Stimulated activated CD8-positive, alpha-beta memory T cell treated with anti-CD3 and anti-CD28 coated beads, Interleukin-7, amount 100 ng/mL, for 24 hours (primary cell): ENCODE data around the gene PAM.

Source experiments
- DNase-seq: peaks from one replicate; pipeline ENCODE4 v3.0.0-alpha.2; 2020; ENCODE audit warnings: low read depth

The PAM gene

GRCh38 chr5:102863058-102863457, 108.0 kb downstream of the PAM start:
- DNase-seq: no peak

DNA sequence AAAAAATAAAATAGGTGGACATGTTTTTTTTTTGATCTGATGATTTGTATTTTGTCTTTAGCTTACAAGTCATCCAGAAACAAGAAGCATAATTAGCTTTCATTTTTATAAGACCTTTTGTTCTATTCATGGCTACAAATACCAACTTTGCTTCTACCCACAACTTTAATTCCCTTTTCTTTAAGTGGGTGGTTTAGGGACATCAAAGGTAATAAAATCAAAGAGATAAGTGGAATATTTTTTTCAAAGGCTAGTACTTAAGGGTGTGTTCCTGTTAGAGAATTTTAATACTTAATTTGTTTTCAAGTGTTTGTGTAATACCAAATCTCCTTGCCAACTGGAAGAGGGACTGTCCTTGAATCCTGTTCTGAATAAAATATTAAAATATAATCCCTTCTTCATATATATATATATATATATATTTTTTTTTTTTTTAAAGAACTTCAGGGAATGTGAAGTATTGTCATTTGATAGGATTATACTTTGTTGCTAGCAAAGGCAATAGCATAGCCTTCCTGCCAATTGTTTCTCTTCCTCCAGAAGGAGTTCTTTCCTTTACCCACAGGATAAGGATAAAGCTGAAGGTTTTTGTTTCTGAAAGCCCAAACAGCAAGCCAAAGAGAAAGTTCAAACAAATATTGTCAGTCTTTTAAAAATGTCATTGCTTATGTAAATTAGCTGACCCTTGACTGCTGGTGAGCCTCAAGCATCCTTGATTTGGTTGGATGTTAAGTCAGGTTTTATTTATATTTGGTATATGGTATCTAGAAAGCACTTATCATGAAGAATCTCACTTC, 108.9 kb downstream of the PAM start:
- DNase-seq: no peak

DNA sequence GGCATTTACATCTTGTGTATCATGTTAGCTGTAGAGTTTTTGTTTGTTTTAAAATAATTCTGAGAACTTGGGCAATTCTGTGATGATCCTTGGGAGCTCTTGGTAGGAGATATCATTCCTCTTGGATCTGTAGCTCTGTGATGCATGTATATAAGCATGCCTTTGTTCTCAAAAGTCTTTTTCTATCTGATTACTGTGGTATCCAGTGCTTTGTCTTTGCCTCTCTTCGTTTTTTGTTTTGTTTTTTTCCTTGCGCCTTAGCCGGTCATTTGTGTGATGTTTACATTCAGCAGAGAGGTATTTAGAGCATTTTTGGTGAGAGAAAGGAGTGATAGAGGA, 110.0 kb downstream of the PAM start:
- DNase-seq: no peak

DNA sequence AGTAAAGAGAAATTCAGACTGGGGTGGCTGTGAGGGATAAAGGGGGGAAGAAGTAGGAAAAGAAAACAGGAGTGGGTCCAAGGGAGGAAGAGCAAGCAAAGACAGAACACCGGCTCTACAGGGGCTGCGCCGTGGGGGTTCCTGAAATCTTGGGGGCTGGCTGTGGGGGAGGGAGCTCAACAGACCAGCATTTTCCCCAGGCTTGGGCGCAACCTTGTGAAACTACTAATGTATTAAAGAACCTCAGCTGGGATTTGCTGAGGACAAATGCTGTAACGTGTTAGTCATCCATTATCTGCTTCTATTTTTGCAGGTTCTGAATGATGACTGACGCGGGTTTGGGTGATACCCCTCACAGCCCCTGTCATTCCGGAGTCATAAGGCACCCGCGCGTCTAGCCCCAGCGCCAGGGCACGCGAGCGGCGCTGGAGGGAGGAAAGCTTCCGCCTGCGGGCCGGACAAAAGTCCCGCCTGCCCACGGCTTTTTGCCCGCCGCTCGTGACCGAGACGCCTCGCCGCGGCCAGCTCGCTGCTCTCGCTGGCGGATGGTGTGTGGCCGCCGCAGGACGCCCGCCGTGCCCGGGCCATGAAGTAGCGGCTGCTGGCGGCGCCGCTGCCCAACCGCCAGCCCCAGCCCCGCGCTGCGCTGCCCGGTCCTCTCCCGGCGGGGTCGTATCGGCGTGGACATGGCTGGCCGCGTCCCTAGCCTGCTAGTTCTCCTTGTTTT, 110.6 kb downstream of the PAM start:
- DNase-seq: peak; percentile 20

GRCh38 chr5:102866237-102866600, 111.1 kb downstream of the PAM start:
- no peak for DNase-seq

DNA sequence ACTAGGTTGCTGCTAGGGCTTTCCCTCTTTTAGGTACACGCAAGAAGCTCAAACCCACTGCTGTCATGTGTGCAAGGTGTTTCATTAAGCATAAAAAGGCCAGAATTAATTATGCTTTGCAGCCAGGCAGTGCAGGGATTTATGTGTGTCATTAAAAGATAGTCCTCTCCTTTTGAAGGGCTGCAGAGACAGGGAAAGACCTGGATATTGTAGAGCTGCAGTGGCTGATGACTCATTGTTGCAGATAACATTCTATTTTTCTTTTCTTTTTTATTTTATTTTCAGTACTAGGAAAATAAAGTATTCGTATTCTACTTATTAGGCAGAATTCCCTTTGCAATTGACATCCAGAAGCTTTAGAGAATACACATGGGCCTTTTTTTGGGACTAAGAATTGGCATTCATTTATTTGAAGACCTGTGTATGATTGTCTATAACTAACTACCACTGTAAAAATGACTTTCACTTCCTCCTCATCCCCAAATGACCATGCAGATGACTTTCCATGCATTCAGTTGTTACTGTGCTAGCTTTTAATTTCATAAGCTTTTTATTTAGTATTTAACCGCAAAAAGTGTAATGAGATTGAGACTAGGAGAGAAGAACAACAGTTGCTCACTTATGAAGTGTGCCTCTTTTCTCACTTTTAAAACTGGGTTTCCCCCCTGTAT, 113.0 kb downstream of the PAM start:
- no peak for DNase-seq

- DNase-seq: no peak
Measured at GRCh38 chr5:102869230-102869629, 114.1 kb downstream of the PAM start.

DNA sequence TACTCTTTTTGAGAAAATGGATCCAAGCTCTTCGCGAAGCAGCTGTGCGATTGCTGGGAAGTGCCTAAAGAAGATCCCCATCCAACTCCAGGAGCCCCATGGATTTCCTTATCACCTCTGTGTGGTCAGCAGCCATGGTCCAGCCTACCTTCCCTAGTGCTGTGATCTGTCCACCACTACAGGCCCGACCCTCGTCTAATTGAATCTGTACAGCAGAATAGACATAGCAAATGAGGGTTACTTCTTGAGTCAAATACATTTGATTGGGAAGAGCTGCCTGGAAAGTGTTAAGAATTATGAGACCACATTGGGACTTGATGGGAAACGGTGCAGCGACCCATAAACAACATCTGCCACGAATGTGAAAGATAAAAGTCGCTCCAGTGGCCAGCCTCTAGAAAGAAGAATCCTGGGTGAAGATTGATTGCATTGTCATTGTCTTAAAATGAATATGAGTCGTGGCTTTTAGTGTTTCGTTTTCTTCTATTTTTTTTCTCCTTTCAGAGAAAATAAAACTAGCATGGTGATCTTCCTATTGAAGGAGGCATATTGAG, 118.4 kb downstream of the PAM start:
- DNase-seq: no peak

DNA sequence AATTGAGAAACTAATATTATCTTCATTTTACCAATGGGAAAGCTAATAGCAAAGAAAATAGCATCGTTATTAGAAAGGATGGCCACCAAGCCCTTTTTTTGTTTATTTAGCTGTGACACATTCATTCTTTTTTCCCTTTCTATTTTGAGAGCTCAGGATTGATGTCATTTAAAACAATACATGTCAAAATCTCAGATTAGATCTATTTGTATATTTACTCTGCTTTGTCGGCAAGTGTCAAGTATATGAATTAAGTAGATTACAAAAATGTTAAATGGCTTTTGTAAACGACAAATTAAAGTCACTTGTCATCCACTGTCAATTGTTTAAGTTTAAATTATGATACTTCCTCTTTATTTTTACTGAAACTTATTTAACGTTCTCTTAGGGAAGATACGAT, 118.9 kb downstream of the PAM start:
- DNase-seq: no peak

GRCh38 chr5:102875721-102876123, 120.6 kb downstream of the PAM start:
- DNase-seq: no peak

GRCh38 chr5:102876610-102877009, 121.5 kb downstream of the PAM start:
- no peak for DNase-seq

DNA sequence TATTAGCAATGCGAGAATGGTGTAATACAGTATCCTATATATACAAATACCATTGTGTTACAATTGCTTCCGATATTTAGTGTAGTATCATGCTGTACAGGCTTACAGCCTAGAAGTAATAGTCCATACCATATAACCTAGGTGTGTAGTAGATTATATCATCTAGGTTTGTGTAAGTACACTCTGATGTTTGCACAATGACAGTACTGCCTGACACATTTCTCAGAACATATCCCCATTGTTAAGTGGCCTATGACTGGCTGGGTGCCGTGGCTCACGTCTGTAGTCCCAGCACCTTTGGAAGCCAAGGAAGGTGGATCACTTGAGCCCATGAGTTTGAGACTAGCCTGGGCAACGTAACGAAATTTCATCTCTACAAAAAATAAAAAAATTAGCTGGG, 124.6 kb downstream of the PAM start:
- DNase-seq: no peak

GRCh38 chr5:102886586-102886985, 131.5 kb downstream of the PAM start:
- no peak for DNase-seq

GRCh38 chr5:102888483-102888882, 133.4 kb downstream of the PAM start:
- DNase-seq: no peak

GRCh38 chr5:102889033-102889432, 133.9 kb downstream of the PAM start:
- DNase-seq: no peak

DNA sequence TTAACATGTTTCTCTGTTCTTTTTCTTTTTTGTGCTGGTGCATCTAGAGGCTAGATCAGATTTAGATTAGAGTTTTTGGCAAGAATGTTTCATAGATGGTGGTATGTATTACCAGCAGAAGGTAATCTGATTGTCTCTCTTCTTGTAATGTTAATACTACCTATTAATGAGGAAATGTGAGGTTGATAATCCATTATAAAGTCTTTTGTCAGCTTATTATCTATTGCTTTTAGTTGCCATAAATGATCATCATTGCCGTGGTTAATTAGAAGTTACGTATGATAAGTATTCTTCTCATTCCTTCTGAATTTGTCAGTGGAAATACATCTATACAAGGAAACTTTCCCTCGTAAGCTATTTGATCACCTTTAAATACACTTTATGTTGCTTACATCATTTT, 135.0 kb downstream of the PAM start:
- no peak for DNase-seq

DNA sequence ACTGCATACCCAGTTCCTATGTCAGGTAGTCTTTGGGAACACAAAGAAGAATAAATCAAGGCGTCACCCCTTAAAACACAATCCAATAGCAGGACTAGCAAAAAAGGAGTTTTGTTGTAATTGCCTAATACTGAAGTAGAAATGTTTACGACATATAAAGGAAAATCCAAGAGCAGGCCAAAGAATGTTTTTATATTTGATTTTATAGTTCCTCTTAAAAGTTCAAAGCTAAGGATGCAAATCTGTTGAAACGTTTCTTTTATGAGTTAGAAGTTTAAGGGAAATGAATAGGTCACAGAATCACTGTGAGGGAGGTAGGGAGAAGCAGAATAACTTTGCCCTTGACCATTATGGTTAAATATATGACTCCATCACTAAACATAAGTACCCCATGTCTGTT, 136.1 kb downstream of the PAM start:
- no peak for DNase-seq

- no peak for DNase-seq
Measured at GRCh38 chr5:102893942-102894341, 138.8 kb downstream of the PAM start.

DNA sequence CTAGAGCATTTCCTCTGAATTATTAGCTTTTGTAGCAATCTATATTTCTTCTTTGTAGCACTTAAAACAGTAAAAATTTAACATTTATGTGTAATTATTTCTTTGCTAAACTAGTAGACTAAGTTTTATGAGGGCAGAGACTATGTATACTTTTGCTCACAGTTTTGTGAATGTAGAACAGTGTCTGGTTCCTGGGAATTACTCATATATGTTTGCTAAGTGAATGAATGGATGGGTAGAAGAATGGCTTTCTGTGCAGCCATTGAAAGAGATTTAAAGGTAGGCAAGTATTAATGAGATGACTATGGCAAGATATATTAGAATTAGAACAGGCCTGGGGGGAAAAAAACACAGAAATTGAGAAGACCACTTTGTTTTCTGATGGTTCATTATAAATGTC, 140.1 kb downstream of the PAM start:
- DNase-seq: no peak

- no peak for DNase-seq
Measured at GRCh38 chr5:102895976-102896375, 140.9 kb downstream of the PAM start.

DNA sequence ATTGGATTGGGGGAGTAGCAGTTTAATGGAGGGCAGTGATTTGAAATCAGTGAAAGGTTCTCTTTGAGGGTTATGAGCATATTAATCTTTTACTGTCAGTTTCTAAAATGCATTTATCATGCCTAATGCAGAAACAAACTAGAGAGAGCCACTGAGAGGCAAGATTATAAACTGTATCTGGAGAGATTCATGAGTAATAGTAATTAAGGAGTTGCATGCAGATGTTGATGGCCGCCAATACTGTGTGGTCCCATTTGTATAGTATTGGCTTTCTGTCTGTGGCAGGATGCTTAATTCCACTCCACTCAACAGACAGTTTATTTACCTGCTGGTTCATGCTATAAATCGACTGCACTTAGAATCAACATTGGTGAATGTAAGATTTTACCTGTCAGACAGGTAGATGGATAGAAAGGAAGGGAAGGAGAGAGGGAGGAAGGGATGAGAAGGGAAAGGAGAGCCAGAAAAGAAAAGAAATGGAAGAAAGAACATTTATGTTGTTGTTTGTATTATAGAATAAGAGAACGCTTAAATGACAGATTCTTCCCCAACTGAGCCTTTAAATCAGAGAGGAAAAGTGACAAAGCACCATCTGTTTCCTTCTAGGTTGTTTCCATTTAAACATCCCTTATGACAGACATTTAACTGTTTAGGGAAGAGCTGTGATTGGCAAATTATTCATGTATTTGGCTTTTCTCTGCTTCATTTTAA, 146.5 kb downstream of the PAM start:
- DNase-seq: no peak

GRCh38 chr5:102902135-102902448, 147.0 kb downstream of the PAM start:
- DNase-seq: no peak

DNA sequence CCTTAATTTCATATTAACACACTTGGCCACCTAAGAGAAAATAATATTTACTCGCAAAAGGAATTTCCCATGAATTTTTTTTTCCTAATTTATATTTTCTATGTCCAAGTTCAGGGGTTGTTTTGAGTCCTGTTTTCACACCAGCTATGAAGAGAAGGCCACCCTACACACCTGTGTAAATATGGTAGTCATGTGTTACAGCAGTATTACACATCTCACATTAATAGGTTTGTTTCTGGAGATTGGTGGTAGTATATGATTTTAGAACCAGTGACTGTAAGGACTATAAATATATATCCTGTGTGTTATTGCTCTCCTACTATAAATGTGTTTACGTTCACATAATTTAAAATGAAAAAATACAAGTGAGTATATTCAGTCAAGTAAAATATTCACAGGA, 147.5 kb downstream of the PAM start:
- DNase-seq: no peak
